ENCODE data around the gene METTL21A.
"Not testable (repeated sequence)": the region's sequence is repeated elsewhere in the genome, so short reads cannot be mapped to it uniquely, and the experiment has no call there.

The METTL21A gene

GRCh38 chr2:207625014-207625907 lies at the start of gene METTL21A:
Gene METTL21A (minus strand): TSS chr2:207625394. CDS start chr2:207624375, 1,019 bp downstream.
- DNase-seq (ENCODE audit: low spot score), result peak; percentile 92

- no peak for DNase-seq (ENCODE audit: low spot score)
Observed at GRCh38 chr2:207674826-207675225, 49.6 kb upstream of the METTL21A start.

GRCh38 chr2:207674266-207674774 lies 49.1 kb upstream of the METTL21A start:
- DNase-seq (ENCODE audit: low spot score), result no peak

- DNase-seq (ENCODE audit: low spot score), result no peak
Observed at GRCh38 chr2:207673431-207673830, 48.2 kb upstream of the METTL21A start.

GRCh38 chr2:207670887-207671286 lies 45.7 kb upstream of the METTL21A start:
- no peak for DNase-seq (ENCODE audit: low spot score)

- no peak for DNase-seq (ENCODE audit: low spot score)
Observed at GRCh38 chr2:207663870-207664545, 38.8 kb upstream of the METTL21A start.

- no peak for DNase-seq (ENCODE audit: low spot score)
Observed at GRCh38 chr2:207662203-207662602, 37.0 kb upstream of the METTL21A start.

- no peak for DNase-seq (ENCODE audit: low spot score)
Observed at GRCh38 chr2:207660994-207661393, 35.8 kb upstream of the METTL21A start.

GRCh38 chr2:207658156-207658555 lies 33.0 kb upstream of the METTL21A start:
- no peak for DNase-seq (ENCODE audit: low spot score)

- DNase-seq (ENCODE audit: low spot score), result no peak
Observed at GRCh38 chr2:207655000-207655399, 29.8 kb upstream of the METTL21A start.

- not testable (repeated sequence) for DNase-seq (ENCODE audit: low spot score)
Observed at GRCh38 chr2:207646582-207646981, 21.4 kb upstream of the METTL21A start.

- no peak for DNase-seq (ENCODE audit: low spot score)
Observed at GRCh38 chr2:207643892-207644291, 18.7 kb upstream of the METTL21A start.

- DNase-seq (ENCODE audit: low spot score), result no peak
Observed at GRCh38 chr2:207640661-207641060, 15.5 kb upstream of the METTL21A start.

GRCh38 chr2:207640160-207640559 lies 15.0 kb upstream of the METTL21A start:
- no peak for DNase-seq (ENCODE audit: low spot score)

- not testable (repeated sequence) for DNase-seq (ENCODE audit: low spot score)
Observed at GRCh38 chr2:207639288-207639687, 14.1 kb upstream of the METTL21A start.

GRCh38 chr2:207635468-207636200 lies 10.4 kb upstream of the METTL21A start:
- DNase-seq (ENCODE audit: low spot score), result no peak

- no peak for DNase-seq (ENCODE audit: low spot score)
Observed at GRCh38 chr2:207633686-207634085, 8.5 kb upstream of the METTL21A start.

GRCh38 chr2:207632575-207633493 lies 7.6 kb upstream of the METTL21A start:
- DNase-seq (ENCODE audit: low spot score), result peak; percentile 27

- DNase-seq (ENCODE audit: low spot score), result no peak
Observed at GRCh38 chr2:207630491-207630890, 5.3 kb upstream of the METTL21A start.

- DNase-seq (ENCODE audit: low spot score), result no peak
Observed at GRCh38 chr2:207629553-207629952, 4.4 kb upstream of the METTL21A start.
